Measurements from ENCODE around the gene MORN5. TPM values are rescaled to one million over a fixed set of nuclear protein-coding genes. Genes with fewer than 3 reads are reported as not detected.
A peak's percentile ranks its signal among the peaks of the same experiment; 100 is the strongest.

The MORN5 gene
- total RNA-seq, 6 donors from 2014 or later, result 3.5 to 33.5 (median 10.5) TPM; not detected in 1

DNA sequence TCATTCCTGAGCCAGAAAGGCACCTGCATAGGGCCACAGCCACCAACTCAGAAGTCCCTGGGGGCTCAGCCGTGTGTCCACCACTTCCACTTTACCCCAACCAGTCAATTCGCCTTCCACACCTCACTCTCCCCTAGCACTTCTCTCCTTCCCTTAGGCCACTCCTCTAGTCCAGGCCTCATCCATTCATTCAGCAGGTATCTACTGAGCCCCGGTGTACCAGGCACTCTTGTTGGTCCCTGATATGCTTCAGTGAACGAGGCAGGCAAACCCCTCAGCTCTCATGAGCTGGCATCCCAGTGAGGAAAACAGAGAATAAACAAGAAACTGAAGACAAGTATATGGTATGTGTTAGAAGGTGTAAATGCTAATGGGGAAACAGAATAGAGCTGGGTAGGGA is 28.9 kb upstream of the MORN5 start:
- TF ChIP-seq POLR2AphosphoS5 (IDR thresholded peaks at IDR 0.05) (no peak), EP300 (IDR thresholded peaks at IDR 0.05) (no peak), POLR2A (IDR thresholded peaks at IDR 0.05) (no peak)
- TF ChIP-seq, protein P1, sequence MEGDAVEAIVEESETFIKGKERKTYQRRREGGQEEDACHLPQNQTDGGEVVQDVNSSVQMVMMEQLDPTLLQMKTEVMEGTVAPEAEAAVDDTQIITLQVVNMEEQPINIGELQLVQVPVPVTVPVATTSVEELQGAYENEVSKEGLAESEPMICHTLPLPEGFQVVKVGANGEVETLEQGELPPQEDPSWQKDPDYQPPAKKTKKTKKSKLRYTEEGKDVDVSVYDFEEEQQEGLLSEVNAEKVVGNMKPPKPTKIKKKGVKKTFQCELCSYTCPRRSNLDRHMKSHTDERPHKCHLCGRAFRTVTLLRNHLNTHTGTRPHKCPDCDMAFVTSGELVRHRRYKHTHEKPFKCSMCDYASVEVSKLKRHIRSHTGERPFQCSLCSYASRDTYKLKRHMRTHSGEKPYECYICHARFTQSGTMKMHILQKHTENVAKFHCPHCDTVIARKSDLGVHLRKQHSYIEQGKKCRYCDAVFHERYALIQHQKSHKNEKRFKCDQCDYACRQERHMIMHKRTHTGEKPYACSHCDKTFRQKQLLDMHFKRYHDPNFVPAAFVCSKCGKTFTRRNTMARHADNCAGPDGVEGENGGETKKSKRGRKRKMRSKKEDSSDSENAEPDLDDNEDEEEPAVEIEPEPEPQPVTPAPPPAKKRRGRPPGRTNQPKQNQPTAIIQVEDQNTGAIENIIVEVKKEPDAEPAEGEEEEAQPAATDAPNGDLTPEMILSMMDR (IDR thresholded peaks at IDR 0.05), result no peak
- DNase-seq (no peak), ATAC-seq (ENCODE audit: low FRiP score in 2 of 2) (no peak)
- H3K4me1 ChIP-seq, result peaks cover 27 to 47% (median 40%) of the 10 kb centered on the region in 4 donors
- H3K4me3 ChIP-seq, result no peak overlapping the region
- no peaks in the 10 kb centered on the region for H3K36me3 ChIP-seq
- 77 to 89% methylated on average over 4 of the region's 4 CpGs for WGBS, 2 donors
- no peak overlapping the region for H3K27ac ChIP-seq
- no peaks in the 10 kb centered on the region for H3K9me3 ChIP-seq
- peaks cover 0 to 11% (median 5%) of the 10 kb centered on the region in 4 donors for H3K27me3 ChIP-seq

- no peak overlapping the region for H3K4me3 ChIP-seq
- DNase-seq, result no peak
- no peaks in the 10 kb centered on the region for H3K9me3 ChIP-seq
- H3K27me3 ChIP-seq, result peaks cover 0 to 6% (median 2%) of the 10 kb centered on the region in 4 donors
- WGBS, 2 donors, result 46 to 51% methylated on average over 21 of the region's 21 CpGs
- H3K27ac ChIP-seq, result no peak overlapping the region
- peaks cover 20 to 40% (median 34%) of the 10 kb centered on the region in 4 donors for H3K4me1 ChIP-seq
- H3K36me3 ChIP-seq, result no peaks in the 10 kb centered on the region
- no peak for ATAC-seq (ENCODE audit: low FRiP score in 2 of 2)
- TF ChIP-seq EP300 (IDR thresholded peaks at IDR 0.05) (no peak), POLR2AphosphoS5 (IDR thresholded peaks at IDR 0.05) (no peak), POLR2A (IDR thresholded peaks at IDR 0.05) (no peak)
- TF ChIP-seq, protein P1 (IDR thresholded peaks at IDR 0.05), result no peak
These were observed 28.2 kb upstream of the MORN5 start for GRCh38 chr9:122131401-122132001.

- peaks cover 15 to 30% (median 24%) of the 10 kb centered on the region in 4 donors for H3K4me1 ChIP-seq
These were observed 27.2 kb upstream of the MORN5 start for GRCh38 chr9:122132539-122132938.

GRCh38 chr9:122133263-122133983 is 26.3 kb upstream of the MORN5 start:
- Histone ChIP-seq H3K27me3 (no peaks in the 10 kb centered on the region), H3K4me1 (peaks cover 12 to 23% (median 17%) of the 10 kb centered on the region in 4 donors), H3K36me3 (no peaks in the 10 kb centered on the region), H3K4me3 (no peak overlapping the region), H3K27ac (no peak overlapping the region), H3K9me3 (no peaks in the 10 kb centered on the region)
- WGBS, 2 donors, result 60 to 71% methylated on average over 7 to 8 of the region's 12 CpGs
- TF ChIP-seq, protein P1 (IDR thresholded peaks at IDR 0.05), result no peak
- TF ChIP-seq POLR2A (IDR thresholded peaks at IDR 0.05) (no peak), EP300 (IDR thresholded peaks at IDR 0.05) (peak in 1 of 4 donors; percentile 49), POLR2AphosphoS5 (IDR thresholded peaks at IDR 0.05) (peak; percentile 46 to 73)
- ATAC-seq (ENCODE audit: low FRiP score in 2 of 2) (no peak), DNase-seq (peak; percentile 42 to 59)

More at GRCh38 chr9:122132539-122132938, 27.2 kb upstream of the MORN5 start:
- ATAC-seq (ENCODE audit: low FRiP score in 2 of 2) (no peak), DNase-seq (no peak)
- no peak overlapping the region for H3K4me3 ChIP-seq
- 80 to 95% methylated on average over 3 to 4 of the region's 4 CpGs for WGBS, 2 donors
- TF ChIP-seq POLR2A (IDR thresholded peaks at IDR 0.05) (no peak), EP300 (IDR thresholded peaks at IDR 0.05) (no peak), POLR2AphosphoS5 (IDR thresholded peaks at IDR 0.05) (no peak)
- TF ChIP-seq, protein P1 (IDR thresholded peaks at IDR 0.05), result no peak
- no peaks in the 10 kb centered on the region for H3K36me3 ChIP-seq
- no peaks in the 10 kb centered on the region for H3K9me3 ChIP-seq
- H3K27ac ChIP-seq, result no peak overlapping the region
- H3K27me3 ChIP-seq, result no peaks in the 10 kb centered on the region
